Activated naive CD4-positive, alpha-beta T cell treated with anti-CD3 and anti-CD28 coated beads, Interleukin-2, amount 10 ng/mL, durations not matched to agents 7 days and 5 days (primary cell): ENCODE results near the gene CD79B.
A peak's percentile ranks its signal among the peaks of the same experiment; 100 is the strongest.

Source experiments
- CTCF ChIA-PET: fragments of 350-600 bp; sonication (Branson Sonifier 250); formaldehyde crosslinking; loops from one replicate; lab custom pipeline; 2021; ENCODE audit warnings: antibody characterized with exemption; lab: Charles Lee
- DNase-seq: peaks from one replicate; pipeline ENCODE4 v3.0.0-alpha.2; 2020
- H3K27ac Mint-ChIP-seq: one replicate; pipeline ENCODE4 v1.8.0; 2021; ENCODE audit warnings: mild to moderate bottlenecking, moderate library complexity, mixed read lengths
- H3K27me3 Mint-ChIP-seq: one replicate; pipeline ENCODE4 v1.8.0; 2021; ENCODE audit warnings: mild to moderate bottlenecking, mixed read lengths
- H3K36me3 Mint-ChIP-seq: one replicate; pipeline ENCODE4 v1.8.0; 2021; ENCODE audit warnings: mixed read lengths
- H3K4me1 Mint-ChIP-seq: one replicate; pipeline ENCODE4 v1.8.0; 2021; ENCODE audit warnings: mixed read lengths
- H3K4me3 Mint-ChIP-seq: one replicate; pipeline ENCODE4 v1.8.0; 2021; ENCODE audit warnings: mild to moderate bottlenecking, moderate library complexity, mixed read lengths
- H3K9me3 Mint-ChIP-seq: one replicate; pipeline ENCODE4 v1.8.0; 2021; ENCODE audit warnings: mixed read lengths

Gene CD79B

GRCh38 chr17:63962298-63962744 is 30.2 kb upstream of the CD79B start:
- CTCF ChIA-PET: interaction anchor here (1.5 kb wide), 1 partner anchor 171 kb away, joined by 3 read pairs; no protein-coding TSS in a partner anchor
- H3K4me3 Mint-ChIP-seq: no peak overlapping the region
- DNase-seq: no peak
- H3K27me3 Mint-ChIP-seq: peaks cover 28% of the 10 kb centered on the region
- no peaks in the 10 kb centered on the region for H3K36me3 Mint-ChIP-seq
- no peak overlapping the region for H3K27ac Mint-ChIP-seq
- peaks cover 10% of the 10 kb centered on the region for H3K4me1 Mint-ChIP-seq
- no peaks in the 10 kb centered on the region for H3K9me3 Mint-ChIP-seq

- H3K4me1 Mint-ChIP-seq: peaks cover 6% of the 10 kb centered on the region
- CTCF ChIA-PET: interaction anchor here (1.0 to 1.5 kb wide), 2 partner anchors 30 to 172 kb away, joined by 3 read pairs; partner anchors contain the start of gene CD79B
- peaks cover 28% of the 10 kb centered on the region for H3K27me3 Mint-ChIP-seq
- H3K36me3 Mint-ChIP-seq: no peaks in the 10 kb centered on the region
- DNase-seq: peak; percentile 53
- H3K27ac Mint-ChIP-seq: no peak overlapping the region
- H3K9me3 Mint-ChIP-seq: no peaks in the 10 kb centered on the region
- H3K4me3 Mint-ChIP-seq: no peak overlapping the region
These were observed 29.5 kb upstream of the CD79B start for GRCh38 chr17:63961355-63962212.

DNA sequence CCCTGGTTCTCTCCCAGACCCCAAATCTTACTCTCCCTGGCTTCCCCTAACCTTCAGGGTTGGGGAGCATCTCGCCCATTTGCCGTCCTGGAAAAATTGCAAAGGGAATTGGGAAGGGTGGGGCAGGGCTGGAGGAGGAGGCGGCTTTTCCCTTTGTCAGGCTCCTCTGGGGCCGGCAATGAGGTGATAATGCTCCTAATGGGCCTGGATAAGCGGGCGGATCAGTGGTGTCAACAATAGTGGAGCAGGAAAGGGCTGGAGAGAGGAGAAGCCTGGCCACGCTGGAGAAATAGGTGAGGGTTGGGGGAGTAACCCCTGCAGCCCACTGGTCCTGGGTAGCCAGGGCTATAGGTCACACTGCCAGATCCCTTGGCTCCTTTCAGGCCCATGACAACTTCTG is 28.3 kb upstream of the CD79B start:
- no peak for DNase-seq
- H3K4me1 Mint-ChIP-seq: peaks cover 5% of the 10 kb centered on the region
- no peaks in the 10 kb centered on the region for H3K36me3 Mint-ChIP-seq
- H3K27ac Mint-ChIP-seq: no peak overlapping the region
- CTCF ChIA-PET: interaction anchor here (1.0 to 4.8 kb wide), 3 partner anchors 12 to 28 kb away, joined by 3 to 27 read pairs (median 4); partner anchors contain the start of gene CD79B
- no peaks in the 10 kb centered on the region for H3K9me3 Mint-ChIP-seq
- peaks cover 36% of the 10 kb centered on the region for H3K27me3 Mint-ChIP-seq
- H3K4me3 Mint-ChIP-seq: no peak overlapping the region

DNA sequence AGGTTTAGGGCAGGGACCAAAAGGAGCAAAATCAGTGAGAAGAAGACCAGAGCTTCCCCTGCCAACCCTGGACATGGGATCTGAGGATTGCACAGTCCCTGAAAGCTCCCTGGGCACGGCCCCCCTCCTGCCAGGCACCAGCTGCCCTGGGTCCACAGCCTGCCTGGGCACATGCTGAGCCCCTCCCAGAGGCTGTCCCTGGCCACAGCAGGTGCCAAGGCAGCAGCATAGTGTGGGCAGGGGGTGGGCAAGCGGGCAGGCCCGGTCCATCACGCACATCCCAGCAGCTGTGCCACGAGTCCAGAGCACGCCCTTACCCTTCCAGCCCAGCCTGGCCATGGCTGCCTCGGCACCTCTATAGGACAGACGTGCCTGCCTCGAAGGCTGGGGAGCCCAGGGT is 27.9 kb upstream of the CD79B start:
- CTCF ChIA-PET: interaction anchor here (1.0 to 4.8 kb wide), 2 partner anchors 11 to 14 kb away, joined by 4 to 27 read pairs; no protein-coding TSS in a partner anchor

GRCh38 chr17:63956296-63956920 is 24.3 kb upstream of the CD79B start:
- Mint-ChIP-seq H3K36me3 (no peaks in the 10 kb centered on the region), H3K27ac (peak overlapping the region; percentile 77), H3K4me1 (peaks cover 23% of the 10 kb centered on the region), H3K27me3 (peaks cover 38% of the 10 kb centered on the region), H3K9me3 (no peaks in the 10 kb centered on the region), H3K4me3 (no peak overlapping the region)
- no peak for DNase-seq
- CTCF ChIA-PET: interaction anchor here (1.0 to 4.8 kb wide), 4 partner anchors 8 to 69 kb away, joined by 3 to 27 read pairs (median 4); no protein-coding TSS in a partner anchor

More for the DNA sequence above, 27.9 kb upstream of the CD79B start:
- Mint-ChIP-seq H3K27me3 (peaks cover 36% of the 10 kb centered on the region), H3K36me3 (no peaks in the 10 kb centered on the region), H3K4me1 (peaks cover 6% of the 10 kb centered on the region), H3K27ac (no peak overlapping the region), H3K9me3 (no peaks in the 10 kb centered on the region), H3K4me3 (no peak overlapping the region)
- DNase-seq: no peak

DNA sequence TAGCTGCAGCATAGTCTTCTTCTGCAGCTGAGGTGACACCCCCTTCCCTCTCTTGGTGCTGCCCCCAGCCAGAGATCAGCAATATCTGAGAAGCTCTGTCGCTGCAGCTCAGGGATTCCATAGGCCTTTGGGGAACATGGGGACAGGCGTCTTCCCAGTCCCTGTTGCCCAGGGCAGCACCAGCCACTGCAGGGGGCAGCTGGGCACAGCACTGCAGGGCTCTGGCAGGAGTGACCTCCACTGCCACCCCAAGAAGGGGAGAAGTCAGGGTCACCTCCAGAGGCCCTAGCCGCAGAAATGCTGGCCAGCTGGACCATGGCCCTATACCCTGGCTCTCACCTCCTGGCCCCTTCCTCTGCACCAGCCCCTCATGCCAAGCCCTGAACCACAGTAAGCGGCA is 23.7 kb upstream of the CD79B start:
- peak overlapping the region; percentile 77 for H3K27ac Mint-ChIP-seq

GRCh38 chr17:63955232-63955631 is 23.1 kb upstream of the CD79B start:
- DNase-seq: no peak
- CTCF ChIA-PET: interaction anchor here (1.3 to 1.9 kb wide), 2 partner anchors 35 to 38 kb away, joined by 3 to 7 read pairs; no protein-coding TSS in a partner anchor
- no peaks in the 10 kb centered on the region for H3K9me3 Mint-ChIP-seq
- H3K27me3 Mint-ChIP-seq: peaks cover 42% of the 10 kb centered on the region
- no peaks in the 10 kb centered on the region for H3K36me3 Mint-ChIP-seq
- H3K27ac Mint-ChIP-seq: peak overlapping the region; percentile 6
- H3K4me1 Mint-ChIP-seq: peaks cover 22% of the 10 kb centered on the region
- no peak overlapping the region for H3K4me3 Mint-ChIP-seq

More for the DNA sequence above, 23.7 kb upstream of the CD79B start:
- peaks cover 40% of the 10 kb centered on the region for H3K27me3 Mint-ChIP-seq
- CTCF ChIA-PET: interaction anchor here (1.0 to 4.8 kb wide), 5 partner anchors 9 to 70 kb away, joined by 3 to 27 read pairs (median 4); no protein-coding TSS in a partner anchor
- H3K36me3 Mint-ChIP-seq: no peaks in the 10 kb centered on the region
- H3K9me3 Mint-ChIP-seq: no peaks in the 10 kb centered on the region
- no peak for DNase-seq
- peaks cover 22% of the 10 kb centered on the region for H3K4me1 Mint-ChIP-seq
- no peak overlapping the region for H3K4me3 Mint-ChIP-seq

- CTCF ChIA-PET: interaction anchor here (1.9 kb wide), 1 partner anchor 36 kb away, joined by 7 read pairs; no protein-coding TSS in a partner anchor
- Mint-ChIP-seq H3K27me3 (peaks cover 41% of the 10 kb centered on the region), H3K9me3 (no peaks in the 10 kb centered on the region), H3K27ac (peak overlapping the region; percentile 56), H3K4me1 (peaks cover 22% of the 10 kb centered on the region), H3K4me3 (no peak overlapping the region), H3K36me3 (no peaks in the 10 kb centered on the region)
- DNase-seq: peak; percentile 53
These were observed 22.4 kb upstream of the CD79B start for GRCh38 chr17:63954402-63955063.

GRCh38 chr17:63950940-63951907 is 19.1 kb upstream of the CD79B start:
- peaks cover 61% of the 10 kb centered on the region for H3K27me3 Mint-ChIP-seq
- no peak overlapping the region for H3K27ac Mint-ChIP-seq
- no peaks in the 10 kb centered on the region for H3K36me3 Mint-ChIP-seq
- H3K4me1 Mint-ChIP-seq: peaks cover 32% of the 10 kb centered on the region
- CTCF ChIA-PET: interaction anchor here (0.6 to 2.5 kb wide), 15 partner anchors 12 to 188 kb away, joined by 3 to 22 read pairs (median 4); partner anchors contain the start of genes CD79B, CSHL1 and GH1
- DNase-seq: peak; percentile 61
- no peaks in the 10 kb centered on the region for H3K9me3 Mint-ChIP-seq
- H3K4me3 Mint-ChIP-seq: no peak overlapping the region

DNA sequence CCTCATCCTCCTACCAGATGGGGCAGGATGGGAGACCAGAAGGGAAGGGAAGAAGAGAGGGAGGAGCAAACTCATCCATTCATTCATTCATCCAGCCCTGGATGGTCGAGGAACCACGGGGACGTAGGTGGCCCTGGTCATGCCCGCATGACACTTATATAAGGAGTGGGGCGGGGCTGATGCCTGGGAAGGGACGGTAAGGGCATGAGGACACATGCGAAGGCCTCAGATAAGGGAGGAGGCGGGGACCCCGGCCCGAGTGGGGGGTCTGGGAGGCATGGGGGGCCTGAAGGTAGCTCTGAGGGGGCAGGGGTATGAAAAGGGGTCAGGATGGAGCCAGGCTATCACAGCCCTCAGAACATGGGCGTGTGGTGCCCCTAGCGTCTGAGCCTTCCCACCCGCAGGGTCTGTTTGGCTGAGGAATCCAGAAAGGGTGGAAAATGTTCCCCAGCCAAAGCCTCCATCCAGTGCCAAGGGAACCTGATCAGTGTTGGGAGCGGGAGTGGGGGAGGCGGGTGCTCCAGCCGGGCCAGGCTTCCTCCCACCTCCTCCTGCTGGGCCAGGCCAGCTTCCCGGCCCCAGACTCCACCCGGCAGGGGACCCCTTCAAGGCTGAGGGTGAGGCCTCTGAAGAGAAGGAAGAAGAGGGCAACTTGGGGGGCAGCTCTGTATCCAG is 17.6 kb upstream of the CD79B start:
- Mint-ChIP-seq H3K4me1 (peaks cover 41% of the 10 kb centered on the region), H3K4me3 (no peak overlapping the region), H3K9me3 (no peaks in the 10 kb centered on the region), H3K27ac (no peak overlapping the region), H3K36me3 (no peaks in the 10 kb centered on the region), H3K27me3 (peaks cover 68% of the 10 kb centered on the region)
- DNase-seq: no peak
- CTCF ChIA-PET: interaction anchor here (0.6 to 2.5 kb wide), 12 partner anchors 10 to 101 kb away, joined by 3 to 22 read pairs (median 4); partner anchors contain the start of genes CD79B and GH1

- Mint-ChIP-seq H3K36me3 (no peaks in the 10 kb centered on the region), H3K4me1 (peaks cover 29% of the 10 kb centered on the region), H3K4me3 (no peak overlapping the region), H3K9me3 (no peaks in the 10 kb centered on the region), H3K27ac (no peak overlapping the region), H3K27me3 (peaks cover 75% of the 10 kb centered on the region)
- CTCF ChIA-PET: interaction anchor here (0.8 to 1.2 kb wide), 4 partner anchors 11 to 37 kb away, joined by 3 to 5 read pairs (median 4); no protein-coding TSS in a partner anchor
- DNase-seq: no peak
These were observed 16.4 kb upstream of the CD79B start for GRCh38 chr17:63948521-63948920.

DNA sequence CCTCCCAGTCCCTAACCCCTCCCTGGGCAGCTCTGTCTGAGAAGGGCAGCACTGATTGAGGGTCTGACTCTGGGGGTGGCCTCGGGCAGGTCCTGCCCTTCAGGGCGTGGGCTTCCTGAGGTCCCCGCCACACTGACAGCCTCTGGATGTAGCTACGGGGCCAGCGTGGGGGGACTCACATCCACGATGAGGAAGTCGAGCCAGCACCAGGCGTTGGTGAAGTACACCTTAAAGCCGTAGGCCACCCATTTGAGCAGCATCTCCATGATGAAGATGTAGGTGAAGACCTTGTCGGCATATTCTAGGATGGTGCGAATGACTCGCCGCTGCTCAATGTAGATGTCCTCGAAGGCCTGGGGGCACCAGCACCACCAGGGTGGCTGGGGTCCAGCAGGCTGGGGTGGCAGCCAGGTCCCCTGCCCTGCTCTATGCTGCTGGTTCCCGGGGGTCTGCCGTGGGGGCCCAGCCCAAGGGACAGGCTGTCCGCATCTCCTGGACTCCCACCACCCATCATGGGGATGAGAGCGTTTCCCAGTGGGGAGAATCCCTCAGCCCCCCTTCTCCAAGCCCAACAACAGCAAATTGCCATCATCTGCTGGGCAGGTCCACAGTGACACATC is 15.7 kb upstream of the CD79B start:
- no peak overlapping the region for H3K4me3 Mint-ChIP-seq
- CTCF ChIA-PET: interaction anchor here (2.2 to 3.1 kb wide), 5 partner anchors 16 to 186 kb away, joined by 17 to 62 read pairs (median 20); partner anchors contain the start of genes CD79B and GH1
- H3K9me3 Mint-ChIP-seq: no peaks in the 10 kb centered on the region
- peaks cover 27% of the 10 kb centered on the region for H3K4me1 Mint-ChIP-seq
- H3K36me3 Mint-ChIP-seq: no peaks in the 10 kb centered on the region
- no peak for DNase-seq
- peaks cover 82% of the 10 kb centered on the region for H3K27me3 Mint-ChIP-seq
- H3K27ac Mint-ChIP-seq: no peak overlapping the region
